ENCODE results near the gene LYZL6.

GRCh38 chr17:35917519-35918213 is 25.8 kb downstream of the LYZL6 start:
- TF ChIP-seq CTCF (IDR thresholded peaks at IDR 0.05) (no peak), POLR2A (IDR thresholded peaks at IDR 0.05) (no peak)
